Fibroblast of upper back skin (primary cell): Measurements from ENCODE around the gene FIBP.
A peak's percentile ranks its signal among the peaks of the same experiment; 100 is the strongest.
"Not testable (repeated sequence)": the region's sequence is repeated elsewhere in the genome, so short reads cannot be mapped to it uniquely, and the experiment has no call there.

ENCODE experiments used
- DNase-seq: peaks from one replicate; pipeline ENCODE4 v3.0.0-alpha.2; 2013

FIBP gene

GRCh38 chr11:65912845-65913244 is 24.6 kb upstream of the FIBP start:
- DNase-seq, result no peak

- DNase-seq, result peak; percentile 90
Observed at GRCh38 chr11:65911682-65912568, 23.7 kb upstream of the FIBP start.

GRCh38 chr11:65907878-65908277 is 19.6 kb upstream of the FIBP start:
- DNase-seq, result no peak

- no peak for DNase-seq
Observed at GRCh38 chr11:65906602-65907001, 18.3 kb upstream of the FIBP start.

GRCh38 chr11:65903715-65904114 is 15.4 kb upstream of the FIBP start:
- no peak for DNase-seq

GRCh38 chr11:65903068-65903481 is 14.8 kb upstream of the FIBP start:
- DNase-seq, result peak; percentile 89

- no peak for DNase-seq
Observed at GRCh38 chr11:65900899-65901180, 12.6 kb upstream of the FIBP start.

GRCh38 chr11:65900125-65900898 is 12.0 kb upstream of the FIBP start, which contains the start of gene FOSL1:
TSS of gene FOSL1 (minus strand) at chr11:65900388. CDS start at chr11:65900339, 49 bp downstream.
- DNase-seq, result peak; percentile 93

- peak; percentile 76 for DNase-seq
Observed at GRCh38 chr11:65899356-65900124, 11.3 kb upstream of the FIBP start.

GRCh38 chr11:65898656-65899355 is 10.5 kb upstream of the FIBP start:
- DNase-seq, result no peak

- no peak for DNase-seq
Observed at GRCh38 chr11:65897020-65897471, 8.8 kb upstream of the FIBP start.

- DNase-seq, result no peak
Observed at GRCh38 chr11:65896034-65896999, 8.0 kb upstream of the FIBP start.

- DNase-seq, result no peak
Observed at GRCh38 chr11:65895482-65895981, 7.3 kb upstream of the FIBP start.

GRCh38 chr11:65894034-65894591 is 5.8 kb upstream of the FIBP start:
- no peak for DNase-seq

- no peak for DNase-seq
Observed at GRCh38 chr11:65892661-65893317, 4.5 kb upstream of the FIBP start.

GRCh38 chr11:65892137-65892540 is 3.9 kb upstream of the FIBP start:
- DNase-seq, result not testable (repeated sequence)

GRCh38 chr11:65891219-65892136 is 3.2 kb upstream of the FIBP start:
- DNase-seq, result no peak

GRCh38 chr11:65890324-65891218 is 2.3 kb upstream of the FIBP start, which contains the start of gene CCDC85B:
TSS of gene CCDC85B (plus strand) at chr11:65890673. CDS start at chr11:65890784, 111 bp downstream.
- DNase-seq, result peak; percentile 95
